NCI-H1417 (cell line): ENCODE data around the gene MRPL34.
A peak's percentile ranks its signal among the peaks of the same experiment; 100 is the strongest.

ENCODE experiments used
- DNase-seq, 3 experiments: peaks; one replicate each; lab custom pipeline; 2025; lab: John Stamatoyannopoulos, UW

The MRPL34 gene

DNA sequence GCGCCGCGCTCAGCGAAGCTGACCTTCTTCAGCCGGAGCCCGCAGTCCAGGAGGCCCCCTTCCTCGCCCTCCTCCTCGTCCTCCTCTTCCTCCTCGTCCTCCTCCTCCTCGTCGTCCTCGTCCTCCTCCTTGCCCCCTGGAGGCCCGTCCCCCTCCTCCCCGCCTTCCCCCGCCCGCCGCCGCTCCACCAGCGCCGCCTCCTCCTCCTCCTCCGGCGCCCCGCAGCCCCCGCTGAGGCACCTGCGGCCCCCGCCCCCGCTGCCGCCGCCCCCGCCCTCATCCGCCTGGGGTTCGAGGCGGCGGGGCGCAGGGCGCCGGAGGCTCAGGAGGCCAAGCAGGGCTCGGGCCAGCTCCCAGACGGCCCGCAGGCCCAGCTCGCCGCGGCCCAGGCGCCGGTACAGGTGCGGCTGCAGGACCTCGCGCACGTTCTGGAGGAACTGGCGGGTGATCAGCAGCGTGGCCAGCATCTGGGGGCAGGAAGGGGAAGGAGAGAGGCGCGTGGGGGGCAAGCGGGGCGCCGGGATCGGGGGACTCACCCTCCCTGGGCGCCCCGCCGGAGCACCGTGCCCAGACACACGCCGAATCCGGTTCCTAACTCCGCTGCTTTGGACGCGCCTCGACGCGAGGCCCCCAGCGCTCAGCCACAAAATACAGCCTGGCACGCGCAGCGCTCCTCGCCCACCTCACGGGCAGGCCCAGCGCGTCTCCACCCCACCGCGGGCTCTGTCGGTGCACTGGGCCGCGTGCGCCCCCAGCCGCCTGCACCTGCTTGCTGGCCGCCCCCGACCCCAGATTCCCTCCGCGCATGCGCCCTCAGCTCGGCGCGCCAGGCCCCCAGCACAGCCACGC lies 23.1 kb downstream of the MRPL34 start:
- peak in 2 of 3 experiments; percentile 48 to 59 for DNase-seq

GRCh38 chr19:17329366-17330261 lies 23.9 kb downstream of the MRPL34 start:
- no peak for DNase-seq

DNA sequence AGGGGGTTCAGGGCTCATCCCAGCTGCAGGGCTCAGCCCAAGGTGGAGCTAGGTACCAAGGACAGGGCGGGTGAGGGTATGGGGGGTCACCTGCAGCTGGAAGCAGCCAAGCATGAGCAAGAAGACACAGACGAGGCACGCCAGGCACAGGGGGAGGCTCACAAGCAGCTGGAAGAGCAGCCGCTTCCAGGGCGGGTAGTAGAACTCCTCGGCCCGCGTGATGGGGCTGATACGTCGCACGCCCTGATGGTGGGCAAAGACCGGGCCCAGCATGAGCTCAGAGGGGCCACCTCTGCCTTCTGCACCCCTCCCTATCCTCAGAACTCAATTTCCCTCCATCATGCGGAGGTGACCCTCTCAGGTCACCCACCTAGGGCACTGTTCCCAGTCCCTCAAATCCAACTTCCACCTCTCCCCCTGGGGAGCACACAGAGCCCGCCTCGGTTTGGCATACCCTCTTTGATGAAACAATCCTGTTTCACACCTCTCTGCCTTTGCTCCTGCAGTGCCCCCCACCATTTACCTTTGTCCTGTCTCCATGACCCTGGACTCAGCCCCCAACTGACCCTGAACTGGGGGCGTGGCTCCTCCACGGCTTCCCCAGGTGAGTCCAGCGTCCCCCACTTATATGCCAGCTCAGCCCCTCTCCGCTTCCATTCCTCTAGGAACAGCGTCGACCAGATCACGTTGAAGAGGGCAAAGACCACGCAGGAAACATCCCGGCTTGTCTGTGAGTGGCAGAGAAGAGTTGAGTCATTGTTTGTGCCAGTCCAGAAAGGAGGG lies 24.8 kb downstream of the MRPL34 start:
- no peak for DNase-seq

- no peak for DNase-seq
Measured at GRCh38 chr19:17331045-17331558, 25.4 kb downstream of the MRPL34 start.

DNA sequence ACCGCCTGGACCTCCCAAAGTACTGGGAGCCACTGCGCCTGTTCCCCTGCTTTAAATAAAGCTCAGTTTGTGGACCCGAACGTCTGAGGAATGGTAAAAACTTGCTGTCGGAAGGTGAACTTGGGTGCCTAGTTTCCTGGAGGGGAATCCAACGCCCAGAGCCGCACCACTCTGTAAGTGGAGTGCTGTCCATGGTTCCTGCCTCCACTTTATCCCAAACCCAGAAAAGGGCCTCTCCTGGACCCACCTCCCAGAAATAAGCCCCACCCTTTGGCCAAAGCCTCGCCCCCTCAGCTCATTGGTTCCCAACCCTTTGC lies 26.6 kb downstream of the MRPL34 start:
- DNase-seq: no peak

- DNase-seq: peak in 2 of 3 experiments; percentile 14 to 66
Measured at GRCh38 chr19:17332677-17333581, 27.3 kb downstream of the MRPL34 start.

- peak in 1 of 3 experiments; percentile 51 for DNase-seq
Measured at GRCh38 chr19:17333611-17334413, 28.1 kb downstream of the MRPL34 start.

- peak; percentile 94 to 97 (median 97) for DNase-seq
Measured at GRCh38 chr19:17334414-17335409, 29.0 kb downstream of the MRPL34 start, which contains the start of gene ANO8. Gene ANO8, minus strand, starts transcription at chr19:17334855. Its CDS starts 185 bp downstream, at chr19:17334670.

- no peak for DNase-seq
Measured at GRCh38 chr19:17335575-17335974, 29.9 kb downstream of the MRPL34 start.

DNA sequence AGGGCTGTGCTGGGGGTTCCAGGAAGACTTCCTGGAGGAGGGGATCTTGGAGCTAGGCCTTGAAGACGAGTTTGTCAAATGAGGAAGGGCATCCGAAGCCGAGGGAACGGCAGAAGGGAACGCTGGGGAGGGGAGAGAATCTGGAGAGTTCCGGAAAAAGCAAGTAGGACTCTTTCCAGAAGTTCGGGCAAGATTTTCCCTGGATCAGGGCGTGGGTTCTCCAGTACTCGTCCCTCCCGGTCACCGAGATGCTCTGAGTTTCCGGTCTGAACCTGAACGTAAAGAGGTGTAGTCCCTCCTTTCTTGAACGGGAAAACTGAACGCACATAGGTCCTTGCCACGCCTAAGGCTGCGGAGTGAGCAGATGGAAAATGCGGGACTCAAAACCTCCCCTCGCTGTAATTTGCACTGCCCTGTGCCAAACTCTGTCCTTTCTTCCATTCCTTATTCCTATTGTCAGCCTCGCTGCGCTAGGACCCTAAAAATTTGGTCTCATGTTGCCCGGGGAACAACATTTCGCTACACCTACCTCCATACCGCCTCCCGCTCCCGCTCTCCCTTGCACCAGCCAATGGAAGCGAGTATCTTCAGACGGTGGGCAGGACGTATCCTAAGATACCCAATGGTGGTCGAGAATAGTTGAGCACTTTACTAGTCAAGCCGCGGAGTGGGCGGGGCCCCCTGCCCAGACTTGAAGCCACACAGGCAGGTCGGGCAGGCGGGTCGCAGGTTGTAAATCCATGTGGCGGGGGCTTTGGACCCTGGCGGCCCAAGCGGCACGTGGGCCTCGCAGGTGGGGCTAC lies 31.4 kb downstream of the MRPL34 start, which contains the start of gene GTPBP3:
GTPBP3 (plus strand) TSS at position 682 of the 803 bp plus-strand sequence; CDS start at position 741, 59 bp downstream.
- peak; percentile 94 to 99 (median 98) for DNase-seq

DNA sequence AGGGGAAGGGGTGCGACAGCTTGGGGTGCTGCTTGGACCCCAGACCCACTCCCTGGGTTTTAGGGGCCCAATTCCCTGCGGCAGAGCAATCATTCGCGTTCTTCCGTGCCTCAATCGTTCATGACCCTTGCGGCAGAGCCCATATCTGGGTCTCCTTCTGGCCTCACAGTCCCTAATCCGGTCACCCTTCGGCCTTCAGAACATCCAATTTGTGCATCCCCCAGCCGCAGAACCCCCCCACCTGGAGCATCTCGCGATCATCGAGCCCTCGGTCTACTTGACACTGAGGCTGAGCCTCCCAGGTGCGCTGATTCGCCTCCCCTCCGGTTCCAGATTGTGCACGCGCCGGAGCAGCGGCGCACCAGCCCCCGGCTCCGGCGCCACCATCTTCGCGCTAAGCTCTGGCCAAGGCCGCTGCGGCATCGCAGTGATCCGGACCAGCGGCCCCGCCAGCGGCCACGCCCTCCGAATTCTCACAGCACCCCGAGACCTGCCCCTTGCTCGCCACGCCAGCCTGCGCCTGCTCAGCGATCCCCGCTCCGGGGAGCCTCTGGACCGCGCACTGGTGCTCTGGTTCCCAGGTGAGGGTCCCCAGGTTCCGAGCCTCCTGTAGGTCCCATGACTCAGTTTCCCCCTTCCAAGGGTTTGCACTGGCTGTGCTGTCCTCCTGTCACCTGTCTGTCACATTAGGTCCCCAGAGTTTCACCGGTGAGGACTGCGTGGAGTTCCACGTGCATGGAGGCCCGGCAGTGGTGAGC lies 32.2 kb downstream of the MRPL34 start:
- DNase-seq: peak in 2 of 3 experiments; percentile 79 to 82

- no peak for DNase-seq
Measured at GRCh38 chr19:17338433-17339078, 32.9 kb downstream of the MRPL34 start.

DNA sequence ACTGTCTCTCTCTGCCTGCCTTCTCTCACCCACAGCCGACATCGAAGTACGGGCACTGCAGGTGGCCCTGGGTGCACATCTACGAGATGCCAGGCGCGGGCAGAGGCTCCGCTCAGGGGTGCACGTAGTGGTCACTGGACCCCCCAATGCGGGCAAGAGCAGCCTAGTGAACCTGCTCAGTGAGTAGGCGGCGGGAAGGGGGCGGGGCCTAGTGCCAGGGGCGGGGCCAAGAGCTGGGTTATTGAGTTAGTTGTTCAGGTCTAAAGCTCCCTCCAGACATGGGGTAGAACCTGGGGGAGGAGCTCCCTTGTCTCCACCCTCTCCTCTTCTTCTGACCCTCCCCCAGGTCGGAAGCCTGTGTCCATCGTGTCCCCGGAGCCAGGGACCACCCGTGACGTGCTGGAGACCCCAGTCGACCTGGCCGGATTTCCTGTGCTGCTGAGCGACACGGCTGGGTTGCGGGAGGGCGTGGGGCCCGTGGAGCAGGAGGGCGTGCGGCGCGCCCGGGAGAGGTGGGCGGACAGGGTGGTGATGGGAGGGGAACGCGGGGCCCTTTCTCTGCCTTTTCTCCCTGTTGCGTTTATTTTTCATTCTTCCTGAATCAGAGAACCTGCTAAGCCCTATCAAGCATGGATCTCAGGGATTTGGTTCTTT lies 33.5 kb downstream of the MRPL34 start:
- no peak for DNase-seq

- no peak for DNase-seq
Measured at GRCh38 chr19:17340302-17340870, 34.7 kb downstream of the MRPL34 start.

DNA sequence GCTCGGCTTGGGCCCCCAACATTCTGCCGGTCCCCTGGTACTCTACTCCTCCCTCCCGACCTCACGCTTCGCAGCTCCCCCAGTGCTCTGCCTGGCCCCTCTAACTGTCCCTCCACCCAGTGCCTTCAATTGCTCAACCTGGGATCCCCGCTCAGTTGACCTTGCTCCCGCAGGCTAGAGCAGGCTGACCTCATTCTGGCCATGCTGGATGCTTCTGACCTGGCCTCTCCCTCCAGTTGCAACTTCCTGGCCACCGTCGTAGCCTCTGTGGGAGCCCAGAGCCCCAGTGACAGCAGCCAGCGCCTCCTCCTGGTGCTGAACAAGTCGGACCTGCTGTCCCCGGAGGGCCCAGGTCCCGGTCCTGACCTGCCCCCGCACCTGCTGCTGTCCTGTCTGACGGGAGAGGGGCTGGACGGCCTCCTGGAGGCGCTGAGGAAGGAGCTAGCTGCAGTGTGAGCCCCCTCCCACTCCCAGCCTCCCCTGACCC lies 35.2 kb downstream of the MRPL34 start:
- no peak for DNase-seq
